HepG2 (cell line): ENCODE results near the gene IL17C. TPM values are rescaled to one million over a fixed set of nuclear protein-coding genes. Genes with fewer than 3 reads are reported as not detected.

Experiments
- ARNT ChIP-seq: fragments of 450-650 bp; IDR thresholded peaks from 2 replicates; pipeline ENCODE4 v1.6.1; 2017
- CHCHD3 ChIP-seq: sonication (generic); formaldehyde crosslinking; IDR thresholded peaks from 2 replicates; pipeline ENCODE4 v1.8.0; 2022; ENCODE audit warnings: mild to moderate bottlenecking, missing genetic modification reagents, moderate library complexity
- CREBL2 ChIP-seq: sonication (generic); formaldehyde crosslinking; IDR thresholded peaks from 2 replicates; pipeline ENCODE4 v1.8.1; 2023; ENCODE audit warnings: missing genetic modification reagents, mild to moderate bottlenecking, borderline replicate concordance
- ELF1 ChIP-seq: sonication (generic); formaldehyde crosslinking; IDR thresholded peaks from 2 replicates; pipeline ENCODE4 v1.4.0; 2020; ENCODE audit warnings: missing genetic modification reagents
- ELF4 ChIP-seq: sonication (generic); formaldehyde crosslinking; IDR thresholded peaks from 2 replicates; pipeline ENCODE4 v1.5.0; 2020; ENCODE audit warnings: missing genetic modification reagents, mild to moderate bottlenecking, moderate library complexity, borderline replicate concordance
- EZH2 ChIP-seq: conservative IDR thresholded peaks from 2 replicates; pipeline ENCODE4 v1.6.1; 2012; ENCODE audit warnings: mild to moderate bottlenecking, low read depth, low read length, moderate library complexity
- FOXM1 ChIP-seq: sonication (generic); formaldehyde crosslinking; IDR thresholded peaks from 2 replicates; pipeline ENCODE4 v1.5.0; 2020; ENCODE audit warnings: missing genetic modification reagents
- FOXP4 ChIP-seq: sonication (generic); formaldehyde crosslinking; IDR thresholded peaks from 2 replicates; pipeline ENCODE4 v1.4.0; 2020; ENCODE audit warnings: missing genetic modification reagents
- GTF2F1 ChIP-seq: fragments of 150-350 bp; IDR thresholded peaks from 2 replicates; pipeline ENCODE4 v1.6.1; 2014; ENCODE audit warnings: low read length
- HOXA7 ChIP-seq: sonication (generic); formaldehyde crosslinking; IDR thresholded peaks from 2 replicates; pipeline ENCODE4 v1.8.1; 2022; ENCODE audit warnings: mild to moderate bottlenecking, missing genetic modification reagents, moderate library complexity
- ISL2 ChIP-seq: sonication (generic); formaldehyde crosslinking; IDR thresholded peaks from 2 replicates; pipeline ENCODE4 v1.5.0; 2020; ENCODE audit warnings: missing genetic modification reagents
- JUND ChIP-seq: sonication (generic); formaldehyde crosslinking; IDR thresholded peaks from 2 replicates; pipeline ENCODE4 v1.8.0; 2022; ENCODE audit warnings: mild to moderate bottlenecking, missing genetic modification reagents
- LCORL ChIP-seq, 2 experiments: fragments of 450-650 bp in 1 of 2; sonication (generic) in 1 of 2; formaldehyde crosslinking in 1 of 2; IDR thresholded peaks; 2 replicates each; pipeline versions ENCODE4 v1.5.0 to v1.6.1; 2017 to 2020; ENCODE audit warnings: antibody characterized with exemption in 1 of 2, missing genetic modification reagents in 1 of 2
- MED1 ChIP-seq: sonication (generic); formaldehyde crosslinking; IDR thresholded peaks from 2 replicates; pipeline ENCODE4 v1.4.0; 2020; ENCODE audit warnings: missing genetic modification reagents
- MTF2 ChIP-seq: sonication (generic); formaldehyde crosslinking; IDR thresholded peaks from 2 replicates; pipeline ENCODE4 v1.5.0; 2020; ENCODE audit warnings: missing genetic modification reagents, borderline replicate concordance
- NFYB ChIP-seq: sonication (generic); formaldehyde crosslinking; IDR thresholded peaks from 2 replicates; pipeline ENCODE4 v1.4.0; 2020; ENCODE audit warnings: missing genetic modification reagents
- PHF8 ChIP-seq: sonication (generic); formaldehyde crosslinking; IDR thresholded peaks from 2 replicates; pipeline ENCODE4 v1.5.0; 2020; ENCODE audit warnings: missing genetic modification reagents
- SALL2 ChIP-seq: sonication (generic); formaldehyde crosslinking; IDR thresholded peaks from 2 replicates; pipeline ENCODE4 v1.8.1; 2023; ENCODE audit warnings: mild to moderate bottlenecking, missing genetic modification reagents, inconsistent platforms
- SKI ChIP-seq: fragments of 450-650 bp; IDR thresholded peaks from one replicate; pipeline ENCODE4 v1.6.1; 2018; ENCODE audit warnings: mild to moderate bottlenecking; ENCODE audit not compliant: partially characterized antibody
- XRCC5 ChIP-seq: fragments of 200-400 bp; formaldehyde crosslinking; optimal IDR thresholded peaks from 2 replicates; pipeline ENCODE3; 2017; ENCODE audit warnings: mild to moderate bottlenecking, low read length
- ZBTB25 ChIP-seq: IDR thresholded peaks from 2 replicates; pipeline ENCODE4 v1.6.1; 2018; ENCODE audit warnings: missing genetic modification reagents
- ZFP36L1 ChIP-seq: sonication (generic); formaldehyde crosslinking; IDR thresholded peaks from 2 replicates; pipeline ENCODE4 v1.8.0; 2022; ENCODE audit warnings: mild to moderate bottlenecking, missing genetic modification reagents, moderate library complexity
- ZNF235 ChIP-seq: sonication (generic); formaldehyde crosslinking; IDR thresholded peaks from 2 replicates; pipeline ENCODE4 v1.8.1; 2023; ENCODE audit warnings: mild to moderate bottlenecking, missing genetic modification reagents, borderline replicate concordance
- ZNF292 ChIP-seq: sonication (generic); formaldehyde crosslinking; IDR thresholded peaks from 2 replicates; pipeline ENCODE4 v1.8.1; 2022; ENCODE audit warnings: mild to moderate bottlenecking, low read depth, missing genetic modification reagents, borderline replicate concordance
- ZNF33B ChIP-seq: sonication (generic); formaldehyde crosslinking; IDR thresholded peaks from 2 replicates; pipeline ENCODE4 v1.5.1; 2020; ENCODE audit warnings: mild to moderate bottlenecking, missing genetic modification reagents
- ZNF446 ChIP-seq: sonication (generic); formaldehyde crosslinking; IDR thresholded peaks from 2 replicates; pipeline ENCODE4 v1.5.0; 2020; ENCODE audit warnings: mild to moderate bottlenecking, missing genetic modification reagents
- ZNF562 ChIP-seq: sonication (generic); formaldehyde crosslinking; IDR thresholded peaks from 2 replicates; pipeline ENCODE4 v1.8.0; 2022; ENCODE audit warnings: missing genetic modification reagents, borderline replicate concordance
- ZNF577 ChIP-seq: sonication (generic); formaldehyde crosslinking; IDR thresholded peaks from 2 replicates; pipeline ENCODE4 v1.4.0; 2020; ENCODE audit warnings: mild to moderate bottlenecking, low read depth, missing genetic modification reagents, borderline replicate concordance
- ZNF747 ChIP-seq: sonication (generic); formaldehyde crosslinking; IDR thresholded peaks from 2 replicates; pipeline ENCODE4 v1.8.1; 2023; ENCODE audit warnings: missing genetic modification reagents, mild to moderate bottlenecking, borderline replicate concordance
- ZNF775 ChIP-seq: sonication (generic); formaldehyde crosslinking; IDR thresholded peaks from 2 replicates; pipeline ENCODE4 v1.4.0; 2020; ENCODE audit warnings: missing genetic modification reagents, mild to moderate bottlenecking, moderate library complexity, borderline replicate concordance
- polyA plus RNA-seq, 8 experiments: library from polyadenylated mRNA; depleted of rRNA in 3 of 8; stranded (reverse) in 7 of 8; unstranded in 1 of 8; fragments of >200 nt; fragmentation: Illumina TruSeq in 4 of 8; extraction: Trizol in 4 of 8; gene quantifications; 2 replicates each; pipeline versions ENCODE4 v1.2.1 to v1.2.3, GENCODE V29; 2011 to 2016; ENCODE audit warnings: low read depth in 4 of 8, missing spikeins in 1 of 8, mixed read lengths in 1 of 8; ENCODE audit not compliant: insufficient read depth in 1 of 8
- total RNA-seq, 5 experiments: library from RNA; depleted of rRNA; stranded (reverse); fragments of >200 nt; fragmentation: Illumina TruSeq; extraction: Trizol; gene quantifications; 2 replicates each; pipeline ENCODE4 v1.2.3, GENCODE V29; 2016; ENCODE audit warnings: low read depth in 1 of 5

IL17C gene
- total and polyA plus RNA-seq, 2 of the 13 experiments (the other 11 are each of a cell fraction or from before 2014, with no cell fraction given): not detected

GRCh38 chr16:88685156-88686061 lies 47.0 kb downstream of the IL17C start (continued):
- no peak for TF ChIP-seq FOXM1 (CRISPR knock-in tag)
- TF ChIP-seq ZNF292 (CRISPR knock-in tag): no peak
- no peak for TF ChIP-seq SKI
- no peak for TF ChIP-seq ZNF235
- TF ChIP-seq ZNF577 (CRISPR knock-in tag): no peak
- TF ChIP-seq ZBTB25 (CRISPR knock-in tag): no peak
- no peak for TF ChIP-seq LCORL (IDR thresholded peaks at IDR 0.05)
- TF ChIP-seq LCORL (CRISPR knock-in tag; IDR thresholded peaks at IDR 0.05): peak; percentile 28; the same call in 1 of the 2 replicates
- no peak for TF ChIP-seq SALL2 (CRISPR knock-in tag)
- TF ChIP-seq NFYB: no peak
- TF ChIP-seq ZNF562 (CRISPR knock-in tag): no peak
- no peak for TF ChIP-seq ZNF446 (CRISPR knock-in tag)
- peak; percentile 56; the same call in 1 of the 2 replicates for TF ChIP-seq MTF2 (CRISPR knock-in tag)
- no peak for TF ChIP-seq PHF8 (CRISPR knock-in tag)
- TF ChIP-seq FOXP4 (CRISPR knock-in tag): no peak
- no peak for TF ChIP-seq ARNT
- TF ChIP-seq ZNF33B (CRISPR knock-in tag): no peak
- TF ChIP-seq EZH2: peak; percentile 78; the same call in 1 of the 2 replicates
- TF ChIP-seq XRCC5: peak; percentile 82
- TF ChIP-seq ELF4 (CRISPR knock-in tag): no peak
- no peak for TF ChIP-seq ZFP36L1 (CRISPR knock-in tag)
- TF ChIP-seq JUND (CRISPR knock-in tag): no peak
- TF ChIP-seq ZNF775 (CRISPR knock-in tag): no peak
- no peak for TF ChIP-seq ZNF747 (CRISPR knock-in tag)
- TF ChIP-seq ELF1 (CRISPR knock-in tag): no peak
- TF ChIP-seq ISL2 (CRISPR knock-in tag): no peak
- no peak for TF ChIP-seq CHCHD3 (CRISPR knock-in tag)
- TF ChIP-seq MED1: no peak
- TF ChIP-seq GTF2F1: no peak
- no peak for TF ChIP-seq HOXA7 (CRISPR knock-in tag)
- TF ChIP-seq CREBL2 (CRISPR knock-in tag): no peak
